ENCODE data around the gene ZNF92. TPM values are rescaled to one million over a fixed set of nuclear protein-coding genes. Genes with fewer than 3 reads are reported as not detected.
A peak's percentile ranks its signal among the peaks of the same experiment; 100 is the strongest.
"Not testable (repeated sequence)": the region's sequence is repeated elsewhere in the genome, so short reads cannot be mapped to it uniquely, and the experiment has no call there.

Gene ZNF92
- total RNA-seq, 2 donors from 2014 or later = 7.3 to 8.7 TPM

- Histone ChIP-seq H3K4me1 (replicated peaks) (no peaks in the 10 kb centered on the region), H3K4me3 (no peak overlapping the region), H3K27ac (no peak overlapping the region), H3K27me3 (replicated peaks; ENCODE audit: insufficient read depth) (no peaks in the 10 kb centered on the region), H3K36me3 (no peaks in the 10 kb centered on the region), H3K9me3 (no peaks in the 10 kb centered on the region)
- intact Hi-C loops (cut with DNase I) = no loop called here
- TF ChIP-seq, protein P1, sequence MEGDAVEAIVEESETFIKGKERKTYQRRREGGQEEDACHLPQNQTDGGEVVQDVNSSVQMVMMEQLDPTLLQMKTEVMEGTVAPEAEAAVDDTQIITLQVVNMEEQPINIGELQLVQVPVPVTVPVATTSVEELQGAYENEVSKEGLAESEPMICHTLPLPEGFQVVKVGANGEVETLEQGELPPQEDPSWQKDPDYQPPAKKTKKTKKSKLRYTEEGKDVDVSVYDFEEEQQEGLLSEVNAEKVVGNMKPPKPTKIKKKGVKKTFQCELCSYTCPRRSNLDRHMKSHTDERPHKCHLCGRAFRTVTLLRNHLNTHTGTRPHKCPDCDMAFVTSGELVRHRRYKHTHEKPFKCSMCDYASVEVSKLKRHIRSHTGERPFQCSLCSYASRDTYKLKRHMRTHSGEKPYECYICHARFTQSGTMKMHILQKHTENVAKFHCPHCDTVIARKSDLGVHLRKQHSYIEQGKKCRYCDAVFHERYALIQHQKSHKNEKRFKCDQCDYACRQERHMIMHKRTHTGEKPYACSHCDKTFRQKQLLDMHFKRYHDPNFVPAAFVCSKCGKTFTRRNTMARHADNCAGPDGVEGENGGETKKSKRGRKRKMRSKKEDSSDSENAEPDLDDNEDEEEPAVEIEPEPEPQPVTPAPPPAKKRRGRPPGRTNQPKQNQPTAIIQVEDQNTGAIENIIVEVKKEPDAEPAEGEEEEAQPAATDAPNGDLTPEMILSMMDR (IDR thresholded peaks at IDR 0.05) = no peak
- TF ChIP-seq POLR2A (IDR thresholded peaks at IDR 0.05) (no peak), POLR2AphosphoS5 (IDR thresholded peaks at IDR 0.05) (no peak)
- WGBS = 88% methylated on average over 4 of the region's 4 CpGs
- no peak for DNase-seq (ENCODE audit: low spot score)
Measured at GRCh38 chr7:65342723-65343629, 30.7 kb upstream of the ZNF92 start.

GRCh38 chr7:65344541-65344940 is 29.1 kb upstream of the ZNF92 start:
- H3K9me3 ChIP-seq; H3K27me3 ChIP-seq (replicated peaks; ENCODE audit: insufficient read depth); intact Hi-C loops (cut with DNase I); DNase-seq (ENCODE audit: low spot score); H3K4me1 ChIP-seq (replicated peaks); H3K36me3 ChIP-seq; H3K27ac ChIP-seq; H3K4me3 ChIP-seq: not testable (repeated sequence)
- 96% methylated on average over 4 of the region's 4 CpGs for WGBS

GRCh38 chr7:65354263-65354662 is 19.4 kb upstream of the ZNF92 start:
- Histone ChIP-seq H3K4me3 (no peak overlapping the region), H3K4me1 (replicated peaks) (no peaks in the 10 kb centered on the region), H3K27me3 (replicated peaks; ENCODE audit: insufficient read depth) (no peaks in the 10 kb centered on the region), H3K9me3 (no peaks in the 10 kb centered on the region), H3K36me3 (no peaks in the 10 kb centered on the region), H3K27ac (no peak overlapping the region)
- DNase-seq (ENCODE audit: low spot score) = no peak
- TF ChIP-seq, protein P1 (IDR thresholded peaks at IDR 0.05) = no peak
- TF ChIP-seq POLR2A (IDR thresholded peaks at IDR 0.05) = no peak
- no peak for TF ChIP-seq POLR2AphosphoS5 (IDR thresholded peaks at IDR 0.05)
- 86% methylated on average over 4 of the region's 4 CpGs for WGBS
- intact Hi-C loops (cut with DNase I) = no loop called here

- Histone ChIP-seq H3K4me3 (no peak overlapping the region), H3K4me1 (replicated peaks) (no peaks in the 10 kb centered on the region), H3K27me3 (replicated peaks; ENCODE audit: insufficient read depth) (no peaks in the 10 kb centered on the region), H3K36me3 (no peaks in the 10 kb centered on the region), H3K27ac (no peak overlapping the region), H3K9me3 (no peaks in the 10 kb centered on the region)
- no peak for DNase-seq (ENCODE audit: low spot score)
- intact Hi-C loops (cut with DNase I) = no loop called here
- no peak for TF ChIP-seq POLR2AphosphoS5 (IDR thresholded peaks at IDR 0.05)
- no peak for TF ChIP-seq POLR2A (IDR thresholded peaks at IDR 0.05)
- TF ChIP-seq, protein P1 (IDR thresholded peaks at IDR 0.05) = no peak
- over 99% methylated on average over 3 of the region's 3 CpGs for WGBS
Measured at GRCh38 chr7:65369843-65370242, 3.8 kb upstream of the ZNF92 start.

DNA sequence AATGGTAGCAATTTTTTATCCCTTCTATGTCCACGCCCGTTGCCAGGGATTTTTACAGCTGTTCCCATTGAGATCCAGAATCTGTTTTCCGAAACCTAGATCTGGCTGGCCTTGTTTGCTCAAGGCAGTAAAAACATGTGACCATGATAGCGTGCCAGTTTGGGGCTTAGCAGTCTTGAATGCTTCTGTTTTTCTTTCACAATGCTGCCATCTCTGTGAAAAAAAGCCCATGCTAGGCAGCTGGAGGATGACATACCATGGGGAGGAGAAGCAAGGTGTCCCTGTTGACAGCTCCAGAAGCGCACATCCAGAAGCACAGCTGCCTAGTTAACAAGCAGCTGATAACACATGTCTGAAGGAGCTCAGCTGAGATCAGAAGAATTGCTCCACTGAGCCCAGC is 2.2 kb upstream of the ZNF92 start:
- H3K4me3 ChIP-seq = no peak overlapping the region
- no peak for TF ChIP-seq POLR2A (IDR thresholded peaks at IDR 0.05)
- TF ChIP-seq POLR2AphosphoS5 (IDR thresholded peaks at IDR 0.05) = peak; percentile 49
- no peaks in the 10 kb centered on the region for H3K27me3 ChIP-seq (replicated peaks; ENCODE audit: insufficient read depth)
- H3K27ac ChIP-seq = no peak overlapping the region
- no peaks in the 10 kb centered on the region for H3K4me1 ChIP-seq (replicated peaks)
- H3K36me3 ChIP-seq = no peaks in the 10 kb centered on the region
- 50% methylated on average over 5 of the region's 5 CpGs for WGBS
- no peaks in the 10 kb centered on the region for H3K9me3 ChIP-seq
- DNase-seq (ENCODE audit: low spot score) = peak; percentile 49
- intact Hi-C loops (cut with DNase I) = no loop called here

GRCh38 chr7:65379318-65379717 is 5.7 kb downstream of the ZNF92 start:
- TF ChIP-seq POLR2A (IDR thresholded peaks at IDR 0.05) (no peak), POLR2AphosphoS5 (IDR thresholded peaks at IDR 0.05) (no peak)
- TF ChIP-seq, protein P1 (IDR thresholded peaks at IDR 0.05) = no peak
- WGBS = 75% methylated on average over 3 of the region's 3 CpGs
- DNase-seq (ENCODE audit: low spot score) = no peak
- Histone ChIP-seq H3K36me3 (no peaks in the 10 kb centered on the region), H3K4me3 (no peak overlapping the region), H3K27ac (no peak overlapping the region), H3K4me1 (replicated peaks) (no peaks in the 10 kb centered on the region), H3K9me3 (no peaks in the 10 kb centered on the region), H3K27me3 (replicated peaks; ENCODE audit: insufficient read depth) (no peaks in the 10 kb centered on the region)
- intact Hi-C loops (cut with DNase I) = no loop called here
